HL-60 (cell line): Measurements from ENCODE around the gene FCRL2.

ENCODE experiments used
- DNase-seq, 2 experiments: peaks; one replicate each; pipeline ENCODE4 v3.0.0-alpha.2; 2010 to 2020; ENCODE audit warnings: low read depth in 1 of 2, low spot score in 1 of 2
- H3K27ac ChIP-seq: fragments of 250-450 bp; sonication (Bioruptor Pico); replicated peaks from 2 replicates; pipeline ENCODE4 v1.5.1; 2020; ENCODE audit warnings: mild to moderate bottlenecking, moderate library complexity
- H3K27me3 ChIP-seq: fragments of 250-450 bp; sonication (Bioruptor Pico); 2 replicates; pipeline ENCODE4 v1.5.1; 2021; ENCODE audit warnings: mild to moderate bottlenecking, moderate library complexity; ENCODE audit not compliant: insufficient read depth, poor library complexity, severe bottlenecking
- H3K4me3 ChIP-seq: replicated peaks from 2 replicates; pipeline ENCODE4 v1.5.1; 2011; ENCODE audit warnings: mild to moderate bottlenecking, control low read depth, low read length; ENCODE audit not compliant: insufficient read depth
- GABPA ChIP-seq: IDR thresholded peaks from 2 replicates; pipeline ENCODE4 v1.6.1; 2012; ENCODE audit warnings: low read depth
- POLR2AphosphoS5 ChIP-seq: IDR thresholded peaks from 2 replicates; pipeline ENCODE4 v1.6.1; 2012; ENCODE audit warnings: low read depth
- SPI1 ChIP-seq: IDR thresholded peaks from 2 replicates; pipeline ENCODE4 v1.6.1; 2012; ENCODE audit warnings: low read depth, mild to moderate bottlenecking, borderline replicate concordance
- TF ChIP-seq, protein P1 (sequence below): IDR thresholded peaks from 2 replicates; pipeline ENCODE4 v1.6.1; 2012; ENCODE audit warnings: low read depth; ENCODE audit not compliant: insufficient replicate concordance
- TF ChIP-seq, protein P2 (sequence below): IDR thresholded peaks from one replicate; pipeline ENCODE4 v1.5.1; 2011; ENCODE audit warnings: low read length, control low read depth, inconsistent platforms; ENCODE audit not compliant: insufficient read depth

The FCRL2 gene

DNA sequence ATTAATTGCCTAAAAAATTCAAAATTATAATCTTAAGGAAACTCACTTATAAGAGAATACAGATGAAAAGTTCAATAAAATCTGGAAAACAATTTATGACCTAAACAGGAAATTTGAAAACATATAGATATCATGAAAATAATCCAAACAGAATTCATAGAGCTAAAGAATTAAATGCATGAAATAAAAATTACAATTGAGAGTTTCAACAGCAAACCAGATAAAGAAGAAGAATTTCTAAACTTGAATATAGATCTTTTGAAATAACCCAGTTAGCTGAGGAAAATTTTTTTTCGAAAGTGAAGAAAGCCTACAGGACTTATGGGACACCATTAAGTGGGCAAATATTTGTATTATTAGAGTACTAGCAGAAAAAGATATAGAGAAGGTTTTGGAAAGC lies 36.3 kb upstream of the FCRL2 start:
- TF ChIP-seq, protein P1, sequence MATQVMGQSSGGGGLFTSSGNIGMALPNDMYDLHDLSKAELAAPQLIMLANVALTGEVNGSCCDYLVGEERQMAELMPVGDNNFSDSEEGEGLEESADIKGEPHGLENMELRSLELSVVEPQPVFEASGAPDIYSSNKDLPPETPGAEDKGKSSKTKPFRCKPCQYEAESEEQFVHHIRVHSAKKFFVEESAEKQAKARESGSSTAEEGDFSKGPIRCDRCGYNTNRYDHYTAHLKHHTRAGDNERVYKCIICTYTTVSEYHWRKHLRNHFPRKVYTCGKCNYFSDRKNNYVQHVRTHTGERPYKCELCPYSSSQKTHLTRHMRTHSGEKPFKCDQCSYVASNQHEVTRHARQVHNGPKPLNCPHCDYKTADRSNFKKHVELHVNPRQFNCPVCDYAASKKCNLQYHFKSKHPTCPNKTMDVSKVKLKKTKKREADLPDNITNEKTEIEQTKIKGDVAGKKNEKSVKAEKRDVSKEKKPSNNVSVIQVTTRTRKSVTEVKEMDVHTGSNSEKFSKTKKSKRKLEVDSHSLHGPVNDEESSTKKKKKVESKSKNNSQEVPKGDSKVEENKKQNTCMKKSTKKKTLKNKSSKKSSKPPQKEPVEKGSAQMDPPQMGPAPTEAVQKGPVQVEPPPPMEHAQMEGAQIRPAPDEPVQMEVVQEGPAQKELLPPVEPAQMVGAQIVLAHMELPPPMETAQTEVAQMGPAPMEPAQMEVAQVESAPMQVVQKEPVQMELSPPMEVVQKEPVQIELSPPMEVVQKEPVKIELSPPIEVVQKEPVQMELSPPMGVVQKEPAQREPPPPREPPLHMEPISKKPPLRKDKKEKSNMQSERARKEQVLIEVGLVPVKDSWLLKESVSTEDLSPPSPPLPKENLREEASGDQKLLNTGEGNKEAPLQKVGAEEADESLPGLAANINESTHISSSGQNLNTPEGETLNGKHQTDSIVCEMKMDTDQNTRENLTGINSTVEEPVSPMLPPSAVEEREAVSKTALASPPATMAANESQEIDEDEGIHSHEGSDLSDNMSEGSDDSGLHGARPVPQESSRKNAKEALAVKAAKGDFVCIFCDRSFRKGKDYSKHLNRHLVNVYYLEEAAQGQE, result no peak
- TF ChIP-seq GABPA (no peak), POLR2AphosphoS5 (no peak), SPI1 (no peak)
- TF ChIP-seq, protein P2, sequence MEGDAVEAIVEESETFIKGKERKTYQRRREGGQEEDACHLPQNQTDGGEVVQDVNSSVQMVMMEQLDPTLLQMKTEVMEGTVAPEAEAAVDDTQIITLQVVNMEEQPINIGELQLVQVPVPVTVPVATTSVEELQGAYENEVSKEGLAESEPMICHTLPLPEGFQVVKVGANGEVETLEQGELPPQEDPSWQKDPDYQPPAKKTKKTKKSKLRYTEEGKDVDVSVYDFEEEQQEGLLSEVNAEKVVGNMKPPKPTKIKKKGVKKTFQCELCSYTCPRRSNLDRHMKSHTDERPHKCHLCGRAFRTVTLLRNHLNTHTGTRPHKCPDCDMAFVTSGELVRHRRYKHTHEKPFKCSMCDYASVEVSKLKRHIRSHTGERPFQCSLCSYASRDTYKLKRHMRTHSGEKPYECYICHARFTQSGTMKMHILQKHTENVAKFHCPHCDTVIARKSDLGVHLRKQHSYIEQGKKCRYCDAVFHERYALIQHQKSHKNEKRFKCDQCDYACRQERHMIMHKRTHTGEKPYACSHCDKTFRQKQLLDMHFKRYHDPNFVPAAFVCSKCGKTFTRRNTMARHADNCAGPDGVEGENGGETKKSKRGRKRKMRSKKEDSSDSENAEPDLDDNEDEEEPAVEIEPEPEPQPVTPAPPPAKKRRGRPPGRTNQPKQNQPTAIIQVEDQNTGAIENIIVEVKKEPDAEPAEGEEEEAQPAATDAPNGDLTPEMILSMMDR, result no peak
- Histone ChIP-seq H3K27ac (no peak overlapping the region), H3K4me3 (no peak overlapping the region), H3K27me3 (no peaks in the 10 kb centered on the region)
- no peak for DNase-seq

DNA sequence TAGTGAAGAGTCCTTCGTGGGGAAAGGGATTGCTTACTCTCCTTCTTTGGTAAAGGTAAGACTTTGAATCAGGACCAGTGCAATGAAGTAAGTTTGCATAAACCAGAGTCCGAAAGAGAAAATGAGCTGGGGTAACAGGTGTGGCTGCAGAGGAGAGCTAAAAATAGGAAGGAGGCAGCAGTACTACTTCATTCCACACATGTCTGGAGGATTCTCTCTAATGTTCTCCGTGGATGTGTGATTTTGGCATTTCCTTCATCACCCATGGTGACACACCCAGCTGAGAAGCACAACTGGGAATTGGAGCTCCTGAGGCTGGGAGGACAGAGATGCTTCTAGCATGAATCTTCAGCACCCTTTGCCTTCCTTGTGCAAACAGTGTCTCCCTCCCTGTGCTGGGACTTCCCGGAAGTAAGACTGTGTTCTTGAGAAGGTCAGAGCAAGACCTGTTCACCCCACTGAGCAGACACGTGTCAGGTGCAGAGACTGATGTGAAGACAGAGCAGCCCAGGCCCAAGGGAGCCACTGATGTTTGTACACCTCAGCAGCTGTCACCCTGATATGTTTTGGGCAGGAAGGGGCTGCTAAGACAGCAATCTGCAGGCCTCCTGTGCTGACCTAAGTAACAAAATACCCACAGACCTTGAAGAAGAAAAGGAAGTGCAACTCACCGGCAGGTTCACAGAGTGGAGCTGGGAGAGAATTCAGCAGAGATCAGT lies 29.7 kb upstream of the FCRL2 start:
- no peaks in the 10 kb centered on the region for H3K27me3 ChIP-seq
- 0 out of 2 replicates have a peak, but pooled peaks have one; percentile 1 for TF ChIP-seq SPI1
- TF ChIP-seq, protein P2, result no peak
- H3K27ac ChIP-seq, result no peak overlapping the region
- no peak for DNase-seq
- H3K4me3 ChIP-seq, result no peak overlapping the region

DNA sequence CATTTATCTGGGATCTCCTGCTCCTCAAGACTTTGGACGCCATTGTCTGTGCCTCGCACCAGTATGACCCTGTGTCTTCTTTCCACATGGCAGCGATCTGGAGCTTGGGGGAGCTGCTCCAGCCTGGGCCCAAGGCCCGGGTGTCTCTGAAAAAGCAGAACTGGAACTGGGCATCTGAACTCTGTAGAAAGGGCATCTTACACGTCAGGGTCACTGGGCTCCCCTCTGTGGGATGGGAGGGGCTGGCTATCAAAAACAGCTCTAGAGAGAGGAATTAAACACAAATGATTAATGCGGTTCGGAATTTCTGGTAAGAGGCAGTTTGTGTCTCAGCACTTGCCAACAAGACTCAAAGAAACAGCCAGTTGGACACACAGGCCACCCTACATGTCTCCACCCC lies 26.9 kb upstream of the FCRL2 start:
- TF ChIP-seq SPI1 (no peak), POLR2AphosphoS5 (no peak), GABPA (no peak)
- TF ChIP-seq, protein P2, result no peak
- TF ChIP-seq, protein P1, result no peak
- no peak overlapping the region for H3K4me3 ChIP-seq
- no peak overlapping the region for H3K27ac ChIP-seq
- no peak for DNase-seq
- H3K27me3 ChIP-seq, result no peaks in the 10 kb centered on the region

DNA sequence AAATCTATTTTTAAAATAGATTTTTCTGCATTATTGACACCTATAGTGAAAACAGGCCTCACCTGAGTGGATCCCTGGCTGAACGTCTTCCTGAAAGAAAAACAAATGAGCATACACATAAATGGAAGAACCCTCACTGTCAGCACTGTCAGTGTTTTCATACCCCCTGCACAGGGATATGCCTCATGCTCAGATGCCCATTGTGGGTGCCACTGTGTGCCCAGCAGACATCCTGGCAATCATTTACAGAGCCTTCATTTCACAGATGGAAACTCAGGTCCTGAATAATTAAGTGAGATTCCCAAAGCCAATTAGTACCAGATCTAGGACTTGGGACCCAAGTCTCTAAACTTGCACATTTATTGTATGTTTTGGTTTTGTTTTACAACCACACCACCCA lies 23.1 kb upstream of the FCRL2 start:
- no peak for TF ChIP-seq POLR2AphosphoS5
- H3K27me3 ChIP-seq, result no peaks in the 10 kb centered on the region
- H3K27ac ChIP-seq, result no peak overlapping the region
- no peak overlapping the region for H3K4me3 ChIP-seq
- DNase-seq, result no peak
